Stimulated activated CD4-positive, alpha-beta T cell treated with anti-CD3 and anti-CD28 coated beads, Interleukin-4, amount 100 ng/mL, for 24 hours (primary cell): ENCODE measurements around the gene CACNG3.
A peak's percentile ranks its signal among the peaks of the same experiment; 100 is the strongest.
"Not testable (repeated sequence)": the region's sequence is repeated elsewhere in the genome, so short reads cannot be mapped to it uniquely, and the experiment has no call there.

Source experiments
- DNase-seq: peaks from one replicate; pipeline ENCODE4 v3.0.0-alpha.2; 2020

CACNG3 gene

GRCh38 chr16:24281466-24281865 lies 25.3 kb downstream of the CACNG3 start:
- no peak for DNase-seq

GRCh38 chr16:24282141-24282540 lies 26.0 kb downstream of the CACNG3 start:
- DNase-seq = no peak

GRCh38 chr16:24286741-24287405 lies 30.7 kb downstream of the CACNG3 start:
- no peak for DNase-seq

DNA sequence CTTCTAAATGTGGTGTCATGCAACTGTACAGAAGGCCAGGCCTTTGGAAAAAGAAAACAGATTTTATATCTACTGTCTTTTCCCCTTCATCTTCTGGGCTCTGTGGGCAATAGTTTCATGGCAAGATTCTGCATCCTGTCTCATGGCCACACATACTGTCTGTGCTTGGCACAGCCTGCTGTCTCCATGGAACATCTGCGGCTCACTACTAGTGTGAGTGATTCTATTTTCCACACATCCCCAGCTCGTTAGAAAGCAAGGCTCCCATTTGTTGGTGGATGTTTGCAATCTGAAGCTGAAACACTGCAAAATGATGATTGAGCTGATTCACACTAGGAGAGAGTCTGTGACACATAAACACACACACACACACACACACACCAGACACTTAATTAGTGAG lies 32.4 kb downstream of the CACNG3 start:
- no peak for DNase-seq

- DNase-seq = no peak
Measured at GRCh38 chr16:24289166-24289700, 33.1 kb downstream of the CACNG3 start.

- no peak for DNase-seq
Measured at GRCh38 chr16:24291932-24292331, 35.8 kb downstream of the CACNG3 start.

GRCh38 chr16:24294131-24294530 lies 38.0 kb downstream of the CACNG3 start:
- DNase-seq = no peak

GRCh38 chr16:24297375-24297774 lies 41.2 kb downstream of the CACNG3 start:
- no peak for DNase-seq

- no peak for DNase-seq
Measured at GRCh38 chr16:24298548-24299167, 42.5 kb downstream of the CACNG3 start.

DNA sequence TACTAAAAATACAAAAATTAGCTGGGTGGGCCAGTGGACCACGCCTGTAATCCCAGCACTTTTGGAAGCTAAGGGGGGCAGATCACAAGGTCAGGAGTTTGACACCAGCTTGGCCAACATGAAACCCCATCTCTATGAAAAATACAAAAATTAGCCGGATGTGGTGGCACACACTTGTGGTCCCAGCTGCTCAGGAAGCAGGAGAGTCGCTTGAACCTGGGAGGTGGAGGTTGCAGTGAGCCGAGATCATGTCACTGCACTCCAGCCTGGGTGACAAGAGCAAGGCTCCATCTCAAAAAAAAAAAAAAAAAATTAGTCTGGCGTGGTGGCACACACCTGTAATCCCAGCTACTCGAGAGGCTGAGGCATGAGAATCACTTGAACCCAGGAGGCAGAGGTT lies 44.6 kb downstream of the CACNG3 start:
- DNase-seq = not testable (repeated sequence)

GRCh38 chr16:24302636-24303035 lies 46.5 kb downstream of the CACNG3 start:
- no peak for DNase-seq

DNA sequence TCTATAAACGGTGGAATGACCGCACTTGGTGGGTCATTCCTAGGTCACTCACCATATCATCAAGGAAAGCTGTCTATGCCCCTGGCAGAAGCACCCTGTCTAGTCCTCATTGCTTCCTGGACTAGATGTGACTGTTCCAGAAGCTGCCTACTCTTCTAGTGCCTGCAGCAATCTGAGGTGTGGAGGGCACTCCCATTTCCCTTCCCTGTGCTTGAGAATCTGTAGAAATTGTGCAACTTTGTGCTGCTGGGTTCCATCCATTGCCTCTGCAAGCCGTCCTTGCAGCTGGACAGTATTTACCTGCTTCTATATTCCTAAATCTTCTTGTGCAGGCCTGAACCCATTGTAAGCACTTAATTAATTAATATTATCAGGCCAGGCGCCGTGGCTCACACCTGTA lies 52.1 kb downstream of the CACNG3 start:
- DNase-seq = no peak

DNA sequence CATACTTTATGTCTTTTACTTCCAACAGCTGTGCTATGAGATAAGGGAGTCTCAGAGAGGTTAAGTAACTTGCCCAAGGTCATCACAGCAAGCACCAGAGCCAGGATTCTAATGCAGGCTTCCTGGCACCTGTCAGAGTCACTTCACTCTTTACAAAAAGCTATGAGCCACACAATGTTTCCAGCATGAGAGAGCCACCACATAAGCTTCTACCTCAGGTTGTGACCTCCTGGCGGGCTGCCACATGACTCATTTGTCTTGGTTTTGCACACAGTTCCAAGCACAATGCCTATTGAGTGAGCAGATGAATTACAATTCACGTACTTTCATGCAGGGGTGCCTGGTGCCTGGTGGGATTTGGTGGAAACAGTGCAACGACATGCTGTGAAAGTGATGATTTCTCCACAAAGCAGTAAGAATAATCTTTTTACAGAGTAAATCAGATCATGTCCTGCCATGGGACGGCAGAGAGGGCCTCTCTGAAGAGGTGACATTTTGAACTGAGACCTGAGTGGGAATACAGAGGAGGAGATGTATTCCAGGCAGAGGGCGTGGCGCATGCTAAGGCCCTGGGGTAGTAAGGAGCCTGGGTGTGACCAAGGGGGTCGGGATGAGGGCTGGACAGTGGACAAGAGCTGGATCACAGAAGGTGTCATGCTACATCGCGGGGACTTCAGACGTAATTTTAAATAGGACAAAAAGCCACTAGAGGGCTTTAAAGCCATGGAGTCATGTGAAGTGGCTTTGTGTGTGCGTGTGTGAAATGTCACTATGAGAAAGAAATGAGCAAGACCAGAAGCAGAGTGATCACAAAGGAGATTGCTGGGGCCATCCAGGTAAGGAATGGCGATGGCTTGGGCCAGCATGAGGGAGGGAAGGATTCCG lies 53.4 kb downstream of the CACNG3 start:
- DNase-seq = peak; percentile 12

DNA sequence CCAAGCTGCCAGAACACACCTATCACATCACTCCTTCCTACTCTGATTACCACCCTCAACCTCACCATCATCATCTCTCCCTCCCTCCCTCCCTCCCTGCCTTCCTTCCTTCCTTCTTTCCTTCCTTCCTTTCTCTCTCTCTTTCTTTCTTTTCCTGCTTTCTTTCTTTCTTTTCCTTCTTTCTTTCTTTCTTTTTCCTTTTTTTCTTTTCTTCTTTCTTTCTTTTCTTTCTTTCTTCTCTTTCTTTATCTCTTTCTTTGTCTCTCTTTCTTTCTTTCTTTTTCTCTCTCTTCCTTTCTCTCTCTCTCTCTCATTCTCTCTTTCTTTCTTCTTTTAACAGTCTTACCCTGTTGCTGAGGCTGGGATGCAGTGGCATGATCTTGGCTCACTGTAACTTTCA lies 59.2 kb downstream of the CACNG3 start:
- DNase-seq = no peak

- DNase-seq = no peak
Measured at GRCh38 chr16:24318680-24319079, 62.5 kb downstream of the CACNG3 start.

GRCh38 chr16:24319126-24319814 lies 63.1 kb downstream of the CACNG3 start:
- no peak for DNase-seq

GRCh38 chr16:24322106-24322505 lies 66.0 kb downstream of the CACNG3 start:
- DNase-seq = no peak

DNA sequence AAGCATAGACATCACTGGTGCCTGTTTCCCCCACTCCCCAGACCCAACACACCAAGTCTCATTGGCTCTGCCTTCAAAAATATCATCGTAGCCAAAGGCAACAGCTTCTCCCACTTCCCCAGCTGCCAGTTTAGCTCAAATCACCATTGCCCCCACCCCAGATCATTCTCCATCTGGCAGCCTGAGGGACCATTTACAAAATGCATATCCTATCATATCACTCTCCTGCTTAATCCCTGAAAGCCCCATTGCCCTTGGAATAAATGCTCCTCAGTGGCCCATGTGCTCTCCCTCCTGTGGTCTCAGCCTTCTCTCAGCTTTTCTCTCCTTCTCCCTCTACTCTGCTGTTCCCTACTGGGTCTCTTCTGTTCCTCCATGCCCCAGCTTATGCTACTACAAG lies 68.3 kb downstream of the CACNG3 start:
- no peak for DNase-seq

DNA sequence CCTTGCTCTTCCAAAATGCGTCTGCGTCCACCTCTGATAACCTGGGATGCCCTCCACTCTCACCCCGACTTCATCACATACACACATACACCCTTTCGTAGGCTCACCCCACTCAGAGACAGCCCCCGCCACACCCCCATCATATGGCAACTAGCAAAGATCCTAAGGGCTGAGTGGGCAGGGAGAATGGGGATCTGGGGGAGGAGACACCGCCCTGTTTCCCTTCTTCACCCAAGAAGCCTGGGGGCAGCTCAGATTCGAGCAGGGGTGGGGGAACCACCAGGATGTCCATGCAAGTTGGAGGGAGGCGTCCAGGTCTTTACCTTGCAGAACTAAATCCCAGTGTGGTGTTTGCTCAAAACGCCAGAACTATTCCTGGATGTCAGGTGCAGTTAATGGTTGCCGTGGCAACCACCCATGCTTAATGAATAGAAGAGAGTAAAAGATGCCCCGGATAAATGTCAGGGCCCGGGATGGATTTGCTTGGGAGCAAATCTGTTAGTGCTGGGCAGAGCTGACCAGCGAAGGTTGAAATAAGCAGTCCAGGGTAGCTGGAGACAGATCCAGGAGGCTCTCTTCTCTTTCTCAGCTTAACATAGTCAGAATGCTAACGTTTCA lies 72.8 kb downstream of the CACNG3 start:
- DNase-seq = no peak

DNA sequence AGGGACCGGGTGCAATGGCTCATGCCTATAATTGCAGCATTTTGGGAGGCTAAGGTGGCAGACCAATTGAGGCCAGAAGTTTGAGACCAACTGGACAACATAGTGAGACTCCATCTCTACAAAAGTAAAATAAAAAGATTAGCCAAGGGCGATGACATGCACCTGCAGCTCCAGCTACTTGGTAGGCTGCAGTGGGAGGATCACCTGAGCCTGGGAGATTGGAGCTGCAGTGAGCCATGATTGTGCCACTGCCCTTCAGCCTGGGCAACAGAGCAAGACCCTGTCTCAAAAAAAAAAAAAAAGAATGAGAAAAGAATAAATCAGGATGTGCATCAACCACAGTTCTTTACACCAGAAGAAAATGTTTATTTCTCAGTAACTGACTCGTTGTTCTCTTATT lies 76.0 kb downstream of the CACNG3 start:
- no peak for DNase-seq

- no peak for DNase-seq
Measured at GRCh38 chr16:24332582-24333090, 76.5 kb downstream of the CACNG3 start.

- no peak for DNase-seq
Measured at GRCh38 chr16:24336491-24336890, 80.4 kb downstream of the CACNG3 start.
